GM21786 (cell line): ENCODE measurements around the gene SMTNL2.
"Not testable (repeated sequence)": the region's sequence is repeated elsewhere in the genome, so short reads cannot be mapped to it uniquely, and the experiment has no call there.

Experiments
- ATAC-seq: cut with Tn5 transposase; IDR thresholded peaks from one replicate; pipeline ENCODE4 v1.9.1; 2021; ENCODE audit not compliant: unreplicated experiment

The SMTNL2 gene

GRCh38 chr17:4584917-4585637, 748 bp downstream of the SMTNL2 start:
- no peak for ATAC-seq

GRCh38 chr17:4585638-4585994, 1.3 kb downstream of the SMTNL2 start:
- no peak for ATAC-seq

GRCh38 chr17:4586043-4586442, 1.7 kb downstream of the SMTNL2 start:
- ATAC-seq: no peak

GRCh38 chr17:4587195-4587594, 2.9 kb downstream of the SMTNL2 start:
- no peak for ATAC-seq

- ATAC-seq: no peak
Measured at GRCh38 chr17:4587803-4588202, 3.5 kb downstream of the SMTNL2 start.

- ATAC-seq: no peak
Measured at GRCh38 chr17:4588391-4588790, 4.1 kb downstream of the SMTNL2 start.

- ATAC-seq: no peak
Measured at GRCh38 chr17:4588898-4589625, 4.7 kb downstream of the SMTNL2 start.

GRCh38 chr17:4590042-4590441, 5.7 kb downstream of the SMTNL2 start:
- not testable (repeated sequence) for ATAC-seq

GRCh38 chr17:4590981-4591453, 6.7 kb downstream of the SMTNL2 start:
- no peak for ATAC-seq

- no peak for ATAC-seq
Measured at GRCh38 chr17:4591529-4591928, 7.2 kb downstream of the SMTNL2 start.

- no peak for ATAC-seq
Measured at GRCh38 chr17:4592240-4593005, 8.1 kb downstream of the SMTNL2 start.

- no peak for ATAC-seq
Measured at GRCh38 chr17:4593021-4593421, 8.7 kb downstream of the SMTNL2 start.

- ATAC-seq: no peak
Measured at GRCh38 chr17:4594406-4594805, 10.1 kb downstream of the SMTNL2 start.

- no peak for ATAC-seq
Measured at GRCh38 chr17:4594931-4595684, 10.8 kb downstream of the SMTNL2 start.

GRCh38 chr17:4595685-4596342, 11.5 kb downstream of the SMTNL2 start:
- ATAC-seq: not testable (repeated sequence)

- no peak for ATAC-seq
Measured at GRCh38 chr17:4596636-4597380, 12.5 kb downstream of the SMTNL2 start.

- ATAC-seq: no peak
Measured at GRCh38 chr17:4597975-4598374, 13.6 kb downstream of the SMTNL2 start.

GRCh38 chr17:4598776-4599504, 14.6 kb downstream of the SMTNL2 start:
- no peak for ATAC-seq
